Fibroblast of lung (primary cell): ENCODE results near the gene SCYL1. TPM values are rescaled to one million over a fixed set of nuclear protein-coding genes. Genes with fewer than 3 reads are reported as not detected.
"Not testable (repeated sequence)": the region's sequence is repeated elsewhere in the genome, so short reads cannot be mapped to it uniquely, and the experiment has no call there.

Source experiments
- DNase-seq, 2 donors: peaks; one replicate each; pipeline versions ENCODE4 v3.0.0 to v3.0.0-alpha.2; 2010; ENCODE audit warnings: low read depth in 2 of 2
- H2AFZ ChIP-seq: 2 replicates; pipeline ENCODE4 v1.5.1; 2012; ENCODE audit warnings: low read length, control low read depth, inconsistent platforms
- H3K27ac ChIP-seq: 2 replicates; pipeline ENCODE4 v1.5.1; 2011; ENCODE audit warnings: low read length, control low read depth; ENCODE audit not compliant: insufficient read depth
- H3K27me3 ChIP-seq: 2 replicates; pipeline ENCODE4 v1.5.1; 2011; ENCODE audit warnings: mild to moderate bottlenecking, low read length; ENCODE audit not compliant: control insufficient read depth, insufficient read depth
- H3K36me3 ChIP-seq: 2 replicates; pipeline ENCODE4 v1.5.1; 2011; ENCODE audit warnings: low read length; ENCODE audit not compliant: control insufficient read depth, insufficient read depth
- H3K4me1 ChIP-seq: 2 replicates; pipeline ENCODE4 v1.5.1; 2011; ENCODE audit warnings: low read length; ENCODE audit not compliant: control insufficient read depth, insufficient read depth; ENCODE audit errors: extremely low read depth
- H3K4me2 ChIP-seq: 2 replicates; pipeline ENCODE4 v1.5.1; 2011; ENCODE audit warnings: low read length, control low read depth; ENCODE audit not compliant: insufficient read depth; ENCODE audit errors: extremely low read depth
- H3K4me3 ChIP-seq, 4 experiments: fragments of 200-600 bp in 1 of 4; sonication (generic) in 1 of 4; replicated peaks in 1 of 4; 2 replicates each; pipeline ENCODE4 v1.5.1; 2011 to 2016; ENCODE audit warnings: low read length in 4 of 4, low read depth in 3 of 4, mild to moderate bottlenecking in 3 of 4, control low read depth in 2 of 4, inconsistent platforms in 1 of 4, mixed read lengths in 1 of 4; ENCODE audit not compliant: insufficient read depth in 1 of 4; ENCODE audit errors: control extremely low read depth in 1 of 4
- H3K79me2 ChIP-seq: 2 replicates; pipeline ENCODE4 v1.5.1; 2012; ENCODE audit warnings: mild to moderate bottlenecking, low read length, inconsistent platforms; ENCODE audit not compliant: control insufficient read depth, insufficient read depth
- H3K9ac ChIP-seq: 2 replicates; pipeline ENCODE4 v1.5.1; 2011; ENCODE audit warnings: mild to moderate bottlenecking, low read length, control low read depth; ENCODE audit not compliant: insufficient read depth
- H3K9me3 ChIP-seq: 2 replicates; pipeline ENCODE4 v1.5.1; 2012; ENCODE audit warnings: low read depth, low read length; ENCODE audit not compliant: control insufficient read depth, insufficient read depth
- H4K20me1 ChIP-seq: 2 replicates; pipeline ENCODE4 v1.5.1; 2011; ENCODE audit warnings: low read length; ENCODE audit not compliant: control insufficient read depth, insufficient read depth; ENCODE audit errors: extremely low read depth
- EZH2 ChIP-seq: IDR thresholded peaks from 2 replicates; pipeline ENCODE4 v1.5.1; 2012; ENCODE audit warnings: low read length, control low read depth, mild to moderate bottlenecking; ENCODE audit errors: missing control alignments
- polyA plus RNA-seq, 2 donors: library from polyadenylated mRNA; depleted of rRNA in 1 of 2; stranded (reverse) in 1 of 2; unstranded in 1 of 2; fragments of >200 nt; gene quantifications; 2 replicates each; pipeline ENCODE4 v1.2.1, GENCODE V29; 2011 to 2012; ENCODE audit warnings: missing spikeins in 1 of 2
- total RNA-seq: library from RNA; depleted of rRNA; stranded (reverse); fragments of >200 nt; gene quantifications from 2 replicates; pipeline ENCODE4 v1.2.1, GENCODE V29; 2014
- TF ChIP-seq, protein P1 (sequence below), 2 donors: IDR thresholded peaks in 1 of 2; conservative IDR thresholded peaks in 1 of 2; 1 replicate in 1 of 2; 2 replicates in 1 of 2; pipeline ENCODE4 v1.5.1; 2011 to 2012; ENCODE audit warnings: low read length in 2 of 2, control low read depth in 1 of 2, inconsistent platforms in 1 of 2, low read depth in 1 of 2, mild to moderate bottlenecking in 1 of 2

SCYL1 gene
- total and polyA plus RNA-seq, 2 donors (not counting 1 experiment from before 2014, with no cell fraction given): 58.2 to 84.6 TPM

DNA sequence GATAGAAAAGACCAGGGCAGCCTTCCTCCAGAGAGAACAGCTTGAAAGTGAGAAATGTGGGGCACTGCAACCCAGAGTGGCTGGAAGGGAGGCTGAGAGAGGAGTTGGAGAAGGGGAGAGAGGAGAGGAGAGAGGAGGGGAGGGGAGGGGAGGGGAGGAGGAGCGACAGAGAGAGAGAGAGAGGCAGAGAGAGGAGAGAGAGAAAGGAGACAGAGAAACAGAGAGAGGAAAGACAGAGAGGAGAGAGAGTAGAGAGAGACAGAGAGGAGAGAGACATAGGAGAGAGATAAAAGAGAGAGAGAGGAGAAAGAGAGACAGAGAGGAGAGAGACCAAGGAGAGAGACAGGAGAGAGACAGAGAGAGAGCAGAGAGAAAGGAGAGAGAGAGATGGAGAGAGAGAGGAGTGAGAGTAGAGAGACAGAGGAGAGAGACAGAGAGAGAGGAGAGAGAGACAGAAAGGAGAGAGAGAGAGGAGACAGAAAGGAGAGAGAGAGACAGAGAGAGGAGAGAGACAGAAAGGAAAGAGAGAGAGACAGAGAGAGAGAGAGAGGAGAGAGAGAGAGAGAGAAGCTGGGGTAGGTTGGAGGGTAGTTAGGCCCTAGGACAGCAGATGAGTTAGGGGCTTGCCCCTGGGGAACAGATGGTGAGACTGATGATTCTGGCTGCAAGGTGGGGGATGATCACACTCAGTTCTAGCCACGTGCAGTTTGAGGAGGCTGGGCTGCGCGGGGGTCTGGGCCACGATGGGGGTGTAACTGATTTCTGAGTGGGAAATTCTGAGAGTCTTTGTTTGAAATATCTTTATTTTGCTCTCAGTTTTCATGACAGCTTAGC is 8.5 kb upstream of the SCYL1 start:
- Histone ChIP-seq H3K27ac (no peak overlapping the region), H3K36me3 (no peaks in the 10 kb centered on the region), H3K4me3 (no peak overlapping the region), H3K9me3 (no peaks in the 10 kb centered on the region), H3K9ac (no peak overlapping the region), H3K27me3 (no peaks in the 10 kb centered on the region), H3K79me2 (no peaks in the 10 kb centered on the region), H2AFZ (no peak overlapping the region), H3K4me2 (no peak overlapping the region), H3K4me1 (no peaks in the 10 kb centered on the region), H4K20me1 (no peaks in the 10 kb centered on the region)
- no peak for DNase-seq
- TF ChIP-seq, protein P1, sequence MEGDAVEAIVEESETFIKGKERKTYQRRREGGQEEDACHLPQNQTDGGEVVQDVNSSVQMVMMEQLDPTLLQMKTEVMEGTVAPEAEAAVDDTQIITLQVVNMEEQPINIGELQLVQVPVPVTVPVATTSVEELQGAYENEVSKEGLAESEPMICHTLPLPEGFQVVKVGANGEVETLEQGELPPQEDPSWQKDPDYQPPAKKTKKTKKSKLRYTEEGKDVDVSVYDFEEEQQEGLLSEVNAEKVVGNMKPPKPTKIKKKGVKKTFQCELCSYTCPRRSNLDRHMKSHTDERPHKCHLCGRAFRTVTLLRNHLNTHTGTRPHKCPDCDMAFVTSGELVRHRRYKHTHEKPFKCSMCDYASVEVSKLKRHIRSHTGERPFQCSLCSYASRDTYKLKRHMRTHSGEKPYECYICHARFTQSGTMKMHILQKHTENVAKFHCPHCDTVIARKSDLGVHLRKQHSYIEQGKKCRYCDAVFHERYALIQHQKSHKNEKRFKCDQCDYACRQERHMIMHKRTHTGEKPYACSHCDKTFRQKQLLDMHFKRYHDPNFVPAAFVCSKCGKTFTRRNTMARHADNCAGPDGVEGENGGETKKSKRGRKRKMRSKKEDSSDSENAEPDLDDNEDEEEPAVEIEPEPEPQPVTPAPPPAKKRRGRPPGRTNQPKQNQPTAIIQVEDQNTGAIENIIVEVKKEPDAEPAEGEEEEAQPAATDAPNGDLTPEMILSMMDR (conservative IDR thresholded peaks at IDR 0.05 in 1 of 2, IDR thresholded peaks at IDR 0.05 in 1 of 2; ENCODE audit: low read depth in 1 of 2, low read length in 2 of 2): no peak
- no peak for TF ChIP-seq EZH2

DNA sequence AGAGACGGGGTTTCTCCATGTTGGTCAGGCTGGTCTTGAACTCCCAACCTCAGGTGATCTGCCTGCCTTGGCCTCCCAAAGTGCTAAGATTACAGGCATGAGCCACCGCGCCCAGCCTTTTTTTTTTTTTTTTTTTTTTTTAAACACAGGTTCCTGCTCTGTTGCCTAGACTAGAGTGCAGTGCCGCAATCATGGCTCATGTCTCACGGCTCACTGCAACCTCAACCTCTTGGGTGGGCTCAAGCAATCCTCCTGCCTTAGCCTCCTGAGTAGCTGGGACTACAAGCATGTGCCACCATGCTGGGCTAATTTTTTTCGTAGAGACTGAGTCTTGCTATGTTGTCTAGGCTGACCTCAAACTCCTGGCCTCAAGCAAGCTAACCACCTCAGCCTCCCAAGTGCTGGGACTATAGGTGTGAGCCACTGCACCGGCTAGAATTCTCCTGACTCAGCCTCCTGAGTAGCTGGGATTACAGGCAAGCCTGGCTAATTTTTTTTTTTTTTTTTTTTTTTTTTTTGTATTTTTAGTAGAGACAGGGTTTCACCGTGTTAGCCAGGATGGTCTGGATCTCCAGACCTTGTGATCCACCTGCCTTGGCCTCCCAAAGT is 5.8 kb upstream of the SCYL1 start:
- H3K27me3 ChIP-seq, H3K4me2 ChIP-seq, H3K27ac ChIP-seq, H2AFZ ChIP-seq, H3K4me1 ChIP-seq, H3K36me3 ChIP-seq, H3K9me3 ChIP-seq, H3K9ac ChIP-seq, DNase-seq, H3K4me3 ChIP-seq, H3K79me2 ChIP-seq, H4K20me1 ChIP-seq: not testable (repeated sequence)

- not testable (repeated sequence) for H3K4me3 ChIP-seq, H4K20me1 ChIP-seq, H3K9ac ChIP-seq, H2AFZ ChIP-seq, H3K4me1 ChIP-seq, H3K4me2 ChIP-seq, H3K9me3 ChIP-seq, H3K36me3 ChIP-seq, H3K27me3 ChIP-seq, DNase-seq, H3K27ac ChIP-seq
- H3K79me2 ChIP-seq: peaks cover 19% of the 10 kb centered on the region
Measured at GRCh38 chr11:65521777-65522521, 2.9 kb upstream of the SCYL1 start.

- not testable (repeated sequence) for H3K27me3 ChIP-seq, H3K4me2 ChIP-seq, H2AFZ ChIP-seq, H3K9ac ChIP-seq, H3K4me1 ChIP-seq, H3K9me3 ChIP-seq, DNase-seq, H3K4me3 ChIP-seq, H3K27ac ChIP-seq, H4K20me1 ChIP-seq, H3K36me3 ChIP-seq
- peaks cover 23% of the 10 kb centered on the region for H3K79me2 ChIP-seq
Measured at GRCh38 chr11:65522718-65523630, 1.9 kb upstream of the SCYL1 start.

- not testable (repeated sequence) for H3K4me1 ChIP-seq, H3K36me3 ChIP-seq, H4K20me1 ChIP-seq, H3K27me3 ChIP-seq, H3K27ac ChIP-seq, H3K9me3 ChIP-seq, H2AFZ ChIP-seq, H3K4me3 ChIP-seq, H3K9ac ChIP-seq, H3K4me2 ChIP-seq, DNase-seq
- H3K79me2 ChIP-seq: peaks cover 23% of the 10 kb centered on the region
Measured at GRCh38 chr11:65523631-65523968, 1.3 kb upstream of the SCYL1 start.
